A549 (cell line): ENCODE data around the gene LTBP3.

Experiments
- CTCF ChIP-seq: fragments of >200 bp; sonication (Bioruptor Twin); formaldehyde crosslinking; IDR thresholded peaks from 3 replicates; pipeline ENCODE4 v1.5.1; 2016
- EP300 ChIP-seq, 2 experiments: fragments of >200 bp; sonication (Bioruptor Twin); formaldehyde crosslinking; IDR thresholded peaks; 2 replicates in 1 of 2; 3 replicates in 1 of 2; pipeline ENCODE4 v1.6.1; 2016 to 2017
- POLR2A ChIP-seq: IDR thresholded peaks from 2 replicates; pipeline ENCODE4 v1.6.1; 2012; ENCODE audit warnings: mild to moderate bottlenecking, low read length
- SREBF2 ChIP-seq: fragments of 450-650 bp; IDR thresholded peaks from 2 replicates; pipeline ENCODE4 v1.6.1; 2014; ENCODE audit warnings: mild to moderate bottlenecking, moderate library complexity
- USF2 ChIP-seq: fragments of 450-650 bp; IDR thresholded peaks from 2 replicates; pipeline ENCODE4 v1.6.1; 2014; ENCODE audit warnings: antibody characterized with exemption

- no peak for TF ChIP-seq CTCF
- no peak for TF ChIP-seq USF2
- TF ChIP-seq POLR2A = no peak
- no peak for TF ChIP-seq EP300 (IDR thresholded peaks at IDR 0.05)
- TF ChIP-seq SREBF2 = no peak
These were observed 54.0 kb downstream of the LTBP3 start for GRCh38 chr11:65503949-65504673.
